Upper lobe of left lung (tissue), 4 donors: ENCODE data around the gene RAB5B.

Experiments used
- CTCF ChIP-seq, 6 experiments: fragments of 450-650 bp in 4 of 6; fragments of 200-600 bp in 2 of 6; sonication (generic) in 2 of 6; IDR thresholded peaks; one replicate each; pipeline ENCODE4 v1.5.1; 2016 to 2019; ENCODE audit warnings: antibody characterized with exemption in 6 of 6
- POLR2A ChIP-seq, 4 donors: fragments of 450-650 bp; IDR thresholded peaks; one replicate each; pipeline ENCODE4 v1.5.1; 2016 to 2017; ENCODE audit warnings: antibody characterized with exemption in 4 of 4, mild to moderate bottlenecking in 2 of 4
- POLR2AphosphoS5 ChIP-seq, 2 donors: sonication (generic); formaldehyde crosslinking; IDR thresholded peaks; one replicate each; pipeline ENCODE4 v1.5.1; 2017; ENCODE audit warnings: antibody characterized with exemption in 2 of 2

GRCh38 chr12:56028511-56029165 lies 54.8 kb downstream of the RAB5B start:
- TF ChIP-seq CTCF (IDR thresholded peaks at IDR 0.05) (no peak), POLR2AphosphoS5 (IDR thresholded peaks at IDR 0.05) (no peak), POLR2A (IDR thresholded peaks at IDR 0.05) (no peak)
